Endothelial cell of umbilical vein (primary cell): ENCODE results near the gene HYAL1.

ENCODE experiments used
- POLR2A ChIP-seq: IDR thresholded peaks from 2 replicates; pipeline ENCODE4 v1.6.1; 2012; ENCODE audit warnings: low read depth, mild to moderate bottlenecking, control low read depth, low read length
- TF ChIP-seq, protein P1 (sequence below), 2 donors: IDR thresholded peaks; 1 replicate in 1 of 2; 2 replicates in 1 of 2; pipeline ENCODE4 v1.5.1; 2011; ENCODE audit warnings: low read length in 2 of 2, mild to moderate bottlenecking in 2 of 2, moderate library complexity in 2 of 2, control low read depth in 1 of 2, inconsistent platforms in 1 of 2, low read depth in 1 of 2; ENCODE audit not compliant: insufficient read depth in 1 of 2; ENCODE audit errors: extremely low read depth in 1 of 2

DNA sequence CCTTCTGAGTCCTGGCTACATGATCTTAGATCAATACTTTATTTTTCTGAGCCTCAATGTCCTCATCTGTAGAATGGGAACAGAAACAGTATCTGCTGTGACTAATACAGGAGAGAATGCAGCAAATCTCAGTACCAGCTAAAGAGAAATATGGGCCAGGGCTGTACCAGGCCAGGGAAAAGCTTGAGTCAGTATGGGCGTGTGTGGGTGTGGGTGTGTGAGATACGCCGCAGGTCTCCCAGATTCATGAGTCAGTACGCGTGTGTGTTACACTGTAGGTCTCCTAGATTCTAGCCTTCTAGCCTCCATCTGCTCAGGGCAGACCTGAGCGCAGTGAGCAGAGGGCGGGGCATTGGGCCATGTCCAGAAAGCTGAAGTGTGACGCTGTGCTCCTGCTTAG, 52.2 kb downstream of the HYAL1 start:
- TF ChIP-seq, protein P1, sequence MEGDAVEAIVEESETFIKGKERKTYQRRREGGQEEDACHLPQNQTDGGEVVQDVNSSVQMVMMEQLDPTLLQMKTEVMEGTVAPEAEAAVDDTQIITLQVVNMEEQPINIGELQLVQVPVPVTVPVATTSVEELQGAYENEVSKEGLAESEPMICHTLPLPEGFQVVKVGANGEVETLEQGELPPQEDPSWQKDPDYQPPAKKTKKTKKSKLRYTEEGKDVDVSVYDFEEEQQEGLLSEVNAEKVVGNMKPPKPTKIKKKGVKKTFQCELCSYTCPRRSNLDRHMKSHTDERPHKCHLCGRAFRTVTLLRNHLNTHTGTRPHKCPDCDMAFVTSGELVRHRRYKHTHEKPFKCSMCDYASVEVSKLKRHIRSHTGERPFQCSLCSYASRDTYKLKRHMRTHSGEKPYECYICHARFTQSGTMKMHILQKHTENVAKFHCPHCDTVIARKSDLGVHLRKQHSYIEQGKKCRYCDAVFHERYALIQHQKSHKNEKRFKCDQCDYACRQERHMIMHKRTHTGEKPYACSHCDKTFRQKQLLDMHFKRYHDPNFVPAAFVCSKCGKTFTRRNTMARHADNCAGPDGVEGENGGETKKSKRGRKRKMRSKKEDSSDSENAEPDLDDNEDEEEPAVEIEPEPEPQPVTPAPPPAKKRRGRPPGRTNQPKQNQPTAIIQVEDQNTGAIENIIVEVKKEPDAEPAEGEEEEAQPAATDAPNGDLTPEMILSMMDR (IDR thresholded peaks at IDR 0.05; ENCODE audit: extremely low read depth in 1 of 2, insufficient read depth in 1 of 2, low read depth in 1 of 2, low read length in 2 of 2) = no peak
- no peak for TF ChIP-seq POLR2A
